GM18526 (cell line): ENCODE measurements around the gene NR1H2.

Experiments
- POLR2A ChIP-seq: IDR thresholded peaks from 3 replicates; pipeline ENCODE4 v1.6.1; 2011; ENCODE audit not compliant: insufficient read length; ENCODE audit errors: extremely low read depth

Gene NR1H2

DNA sequence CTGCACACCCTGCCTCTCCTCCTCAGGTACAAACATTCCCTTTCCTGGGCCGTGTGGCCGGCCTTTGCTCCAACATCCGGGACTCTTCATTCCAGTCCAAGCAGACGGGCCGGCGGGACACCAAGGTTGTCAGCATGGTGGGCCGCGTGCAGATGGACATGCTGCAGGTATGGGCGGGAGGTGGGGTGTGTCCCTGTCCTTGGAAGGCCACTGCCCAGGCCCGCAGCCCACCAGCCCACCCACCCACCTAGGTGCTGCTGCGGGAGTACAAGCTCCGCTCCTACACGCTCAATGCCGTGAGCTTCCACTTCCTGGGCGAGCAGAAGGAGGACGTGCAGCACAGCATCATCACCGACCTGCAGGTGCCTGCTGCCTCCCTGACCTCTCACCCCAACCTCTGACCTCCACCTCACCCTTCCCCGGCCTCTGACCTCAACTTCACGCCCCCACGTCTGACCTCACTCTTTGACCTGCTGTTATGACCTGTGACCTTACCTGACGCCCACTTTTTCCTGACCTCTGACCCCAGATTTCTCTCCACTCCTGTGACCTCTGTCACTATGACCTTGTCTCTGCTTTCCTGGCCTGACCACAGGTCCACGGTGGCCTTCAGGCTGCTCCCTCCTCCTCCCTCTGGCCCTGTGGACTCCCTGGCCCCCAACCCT, 30.0 kb downstream of the NR1H2 start:
- no peak for TF ChIP-seq POLR2A

DNA sequence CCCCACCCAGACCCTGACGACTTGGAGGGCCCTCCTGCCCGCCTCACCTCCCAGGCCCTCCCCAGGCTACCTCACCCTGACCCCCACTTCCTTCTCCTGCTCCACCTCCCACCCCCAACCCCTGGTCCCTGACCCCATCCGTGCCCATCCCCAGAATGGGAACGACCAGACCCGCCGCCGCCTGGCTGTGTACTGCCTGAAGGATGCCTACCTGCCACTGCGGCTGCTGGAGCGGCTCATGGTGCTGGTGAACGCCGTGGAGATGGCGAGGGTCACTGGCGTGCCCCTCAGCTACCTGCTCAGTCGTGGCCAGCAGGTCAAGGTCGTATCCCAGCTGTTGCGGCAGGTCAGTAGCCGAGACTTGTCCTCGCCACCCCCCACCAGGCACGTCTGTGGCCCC, 30.6 kb downstream of the NR1H2 start:
- no peak for TF ChIP-seq POLR2A

DNA sequence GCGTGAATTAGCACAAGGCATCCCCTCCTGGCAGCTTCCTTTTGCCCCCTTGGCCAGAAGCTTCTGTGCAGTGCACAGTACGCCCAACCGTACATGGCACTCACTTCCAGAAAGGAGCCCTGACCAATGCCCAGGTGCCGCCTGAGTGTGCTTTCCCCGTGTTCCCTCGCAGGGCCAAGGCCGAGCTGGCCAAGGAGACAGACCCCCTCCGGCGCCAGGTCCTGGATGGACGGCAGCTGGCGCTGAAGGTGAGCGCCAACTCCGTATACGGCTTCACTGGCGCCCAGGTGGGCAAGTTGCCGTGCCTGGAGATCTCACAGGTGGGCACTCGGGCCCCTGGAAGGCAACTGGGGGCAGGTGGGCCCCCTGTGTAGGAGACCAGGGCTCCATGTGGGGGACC, 33.1 kb downstream of the NR1H2 start:
- TF ChIP-seq POLR2A: no peak

DNA sequence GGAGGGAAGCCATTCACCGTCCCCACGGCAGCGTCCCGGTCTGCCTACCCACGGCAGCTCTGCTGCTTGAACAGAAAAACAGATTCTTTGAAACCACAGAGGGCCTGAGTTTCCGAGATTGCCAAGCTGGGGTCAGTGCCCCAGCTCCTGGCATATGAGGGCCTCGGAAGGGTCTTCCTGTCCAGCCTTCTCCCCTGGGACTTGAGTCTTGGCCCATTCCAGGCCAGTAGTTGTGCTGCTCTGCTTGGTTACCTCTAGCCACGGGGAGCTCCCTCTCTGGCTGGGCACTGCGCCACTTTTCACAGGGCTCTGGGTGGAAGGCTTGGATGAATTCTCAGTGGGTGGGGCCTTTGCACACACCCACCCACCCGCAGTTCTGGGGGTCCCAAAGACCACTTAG, 33.9 kb downstream of the NR1H2 start:
- TF ChIP-seq POLR2A: no peak

- no peak for TF ChIP-seq POLR2A
These were observed 36.2 kb downstream of the NR1H2 start for GRCh38 chr19:50412419-50412818.

DNA sequence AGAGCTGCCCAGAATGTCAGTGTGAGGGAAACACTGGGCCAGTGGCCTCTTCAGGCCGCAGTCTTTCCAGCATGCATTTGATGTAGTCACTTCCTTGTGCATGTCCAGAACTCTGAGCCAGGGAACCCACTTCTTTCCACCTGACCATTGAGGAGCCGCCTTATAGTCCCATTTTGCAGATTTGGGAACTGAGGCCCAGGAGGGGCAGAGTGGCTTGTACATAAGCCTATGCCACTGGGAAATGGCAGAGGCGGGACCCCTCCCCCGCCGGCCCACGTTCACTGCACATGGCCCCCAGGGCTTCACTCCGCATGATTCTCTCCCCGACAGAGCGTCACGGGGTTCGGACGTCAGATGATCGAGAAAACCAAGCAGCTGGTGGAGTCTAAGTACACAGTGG, 36.8 kb downstream of the NR1H2 start:
- no peak for TF ChIP-seq POLR2A

DNA sequence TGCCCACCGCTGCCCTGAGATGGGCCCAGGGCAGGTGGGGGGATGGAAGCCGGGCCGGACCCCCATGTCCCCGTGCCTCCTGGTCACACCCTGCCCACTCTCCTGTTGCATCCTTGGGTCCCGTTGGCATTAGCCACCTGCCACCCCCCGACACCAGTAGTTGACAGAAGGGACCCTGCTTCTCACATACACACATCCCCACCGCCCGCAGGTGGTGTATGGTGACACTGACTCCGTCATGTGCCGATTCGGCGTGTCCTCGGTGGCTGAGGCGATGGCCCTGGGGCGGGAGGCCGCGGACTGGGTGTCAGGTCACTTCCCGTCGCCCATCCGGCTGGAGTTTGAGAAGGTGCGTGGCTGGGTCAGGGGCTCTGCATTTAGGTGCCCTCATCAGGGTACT, 37.3 kb downstream of the NR1H2 start:
- TF ChIP-seq POLR2A: no peak

DNA sequence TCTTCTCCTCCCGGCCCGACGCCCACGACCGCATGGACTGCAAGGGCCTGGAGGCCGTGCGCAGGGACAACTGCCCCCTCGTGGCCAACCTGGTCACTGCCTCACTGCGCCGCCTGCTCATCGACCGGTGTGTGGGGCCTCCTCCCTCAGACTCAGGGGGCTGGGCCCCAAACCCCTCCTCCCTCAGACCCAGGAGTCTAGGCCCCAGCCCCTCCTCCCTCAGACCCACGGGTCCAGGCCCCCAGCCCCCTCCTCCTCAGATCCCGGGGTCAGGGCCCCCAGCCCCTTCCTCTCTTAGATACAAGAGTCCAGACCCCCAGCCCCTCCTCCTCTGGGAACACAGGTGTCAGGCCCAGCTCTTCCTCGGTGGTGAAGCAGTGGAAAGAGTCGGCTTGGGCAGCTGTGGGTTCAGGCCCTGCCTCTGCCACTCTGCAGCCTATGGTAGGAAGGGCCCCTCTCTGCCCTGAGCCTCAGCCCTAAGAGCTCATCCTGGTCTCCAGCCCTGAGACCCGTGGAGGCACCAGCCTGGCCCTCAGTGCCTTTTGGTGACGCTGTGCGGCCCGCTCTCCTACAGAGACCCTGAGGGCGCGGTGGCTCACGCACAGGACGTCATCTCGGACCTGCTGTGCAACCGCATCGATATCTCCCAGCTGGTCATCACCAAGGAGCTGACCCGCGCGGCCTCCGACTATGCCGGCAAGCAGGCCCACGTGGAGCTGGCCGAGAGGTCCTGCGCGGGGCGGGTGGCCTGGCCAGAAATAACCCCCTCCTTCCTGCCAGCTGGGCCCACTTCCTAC, 38.8 kb downstream of the NR1H2 start:
- TF ChIP-seq POLR2A: no peak

DNA sequence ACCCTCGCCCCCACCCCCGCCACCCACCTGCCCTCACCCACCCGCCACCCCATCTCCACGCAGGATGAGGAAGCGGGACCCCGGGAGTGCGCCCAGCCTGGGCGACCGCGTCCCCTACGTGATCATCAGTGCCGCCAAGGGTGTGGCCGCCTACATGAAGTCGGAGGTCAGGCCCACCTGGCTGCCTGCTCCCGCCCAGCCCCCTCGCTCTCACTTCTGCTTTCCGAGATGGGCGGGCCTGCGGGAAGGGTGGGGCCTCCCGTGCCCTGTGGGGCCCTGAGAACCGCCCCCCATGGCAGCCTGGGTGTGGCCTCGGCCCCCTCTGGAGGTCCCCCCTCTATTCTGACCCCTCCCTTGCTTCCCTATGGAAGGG, 39.4 kb downstream of the NR1H2 start:
- TF ChIP-seq POLR2A: peak; percentile 52

DNA sequence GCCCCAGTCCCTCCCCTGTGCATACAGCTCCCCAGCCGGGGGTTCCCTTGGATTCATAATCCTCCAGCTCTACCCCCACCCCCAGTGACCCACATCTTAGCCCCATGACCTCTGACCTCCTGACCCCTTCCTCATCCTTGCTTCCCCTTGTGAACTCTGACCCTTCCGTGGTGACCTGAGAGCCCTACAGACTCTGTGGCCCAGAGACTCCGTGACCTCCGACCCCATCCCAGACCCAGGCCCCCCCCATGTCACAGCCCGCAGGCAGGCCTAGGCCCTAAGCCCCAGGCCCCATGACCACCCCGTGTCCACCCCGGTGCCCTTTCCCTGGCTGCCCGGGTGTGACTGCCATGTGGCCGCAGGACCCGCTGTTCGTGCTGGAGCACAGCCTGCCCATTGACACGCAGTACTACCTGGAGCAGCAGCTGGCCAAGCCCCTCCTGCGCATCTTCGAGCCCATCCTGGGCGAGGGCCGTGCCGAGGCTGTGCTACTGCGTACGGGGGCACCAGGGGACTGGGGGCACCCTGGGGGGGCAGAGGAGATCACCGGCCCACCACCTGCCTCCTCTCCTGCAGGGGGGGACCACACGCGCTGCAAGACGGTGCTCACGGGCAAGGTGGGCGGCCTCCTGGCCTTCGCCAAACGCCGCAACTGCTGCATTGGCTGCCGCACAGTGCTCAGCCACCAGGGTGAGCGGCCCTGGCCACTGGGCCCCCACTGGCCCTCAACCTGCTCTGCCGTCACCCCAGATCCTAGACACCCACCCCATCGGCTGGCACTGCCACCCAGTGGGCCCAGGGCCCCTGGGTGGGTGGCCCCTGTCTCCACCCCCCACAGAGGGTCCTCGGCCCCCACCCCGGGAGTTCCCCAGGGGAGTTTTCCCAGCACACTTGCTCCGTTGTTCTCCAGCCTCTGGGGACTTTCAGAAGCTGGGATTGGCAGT, 40.0 kb downstream of the NR1H2 start:
- no peak for TF ChIP-seq POLR2A

DNA sequence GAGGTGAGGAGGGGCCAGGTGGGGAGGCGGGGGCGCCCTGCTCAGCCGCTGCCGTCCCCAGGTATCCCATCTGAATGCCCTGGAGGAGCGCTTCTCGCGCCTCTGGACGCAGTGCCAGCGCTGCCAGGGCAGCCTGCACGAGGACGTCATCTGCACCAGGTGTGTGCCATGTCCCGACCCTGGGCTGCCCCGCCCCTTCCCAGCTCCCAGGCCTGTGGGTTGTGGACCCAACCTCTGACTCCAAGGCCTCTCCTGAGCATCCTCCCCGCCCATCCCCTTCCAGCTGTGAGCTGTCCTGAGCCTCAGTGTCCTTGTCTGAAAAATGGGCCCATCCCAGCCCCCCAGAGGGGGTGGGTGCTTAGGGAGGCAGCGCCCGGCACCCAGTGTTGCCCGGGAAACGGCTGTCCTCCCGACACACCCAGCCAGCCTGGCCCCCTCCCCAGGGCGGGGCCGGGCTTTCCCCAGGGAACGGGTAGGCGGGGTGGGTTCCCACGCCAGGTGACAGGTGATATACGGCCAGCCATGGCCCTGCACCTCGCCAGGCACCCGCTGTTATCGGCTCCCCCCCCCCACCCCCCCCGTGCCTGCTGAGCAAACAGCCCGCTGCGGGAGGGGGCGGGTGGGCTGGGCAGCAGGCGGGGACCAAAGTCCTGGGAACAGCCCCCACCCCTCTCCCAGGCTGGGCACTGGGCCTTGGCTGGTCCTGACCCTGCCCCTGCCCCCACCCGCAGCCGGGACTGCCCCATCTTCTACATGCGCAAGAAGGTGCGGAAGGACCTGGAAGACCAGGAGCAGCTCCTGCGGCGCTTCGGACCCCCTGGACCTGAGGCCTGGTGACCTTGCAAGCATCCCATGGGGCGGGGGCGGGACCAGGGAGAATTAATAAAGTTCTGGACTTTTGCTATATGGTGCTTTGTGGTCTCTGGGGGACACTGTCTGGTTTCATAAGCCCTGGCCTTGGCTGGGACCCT, 41.1 kb downstream of the NR1H2 start:
- no peak for TF ChIP-seq POLR2A

GRCh38 chr19:50418176-50419021, 42.1 kb downstream of the NR1H2 start, which contains the start of gene SPIB:
SPIB (plus strand) TSS chr19:50418938; CDS start chr19:50418963, 25 bp downstream.
- peak; percentile 94 for TF ChIP-seq POLR2A

- TF ChIP-seq POLR2A: no peak
These were observed 42.8 kb downstream of the NR1H2 start for GRCh38 chr19:50419022-50419579.
